Hindlimb muscle (tissue), 1 donor: ENCODE results near the gene BTBD9. TPM values are rescaled to one million over a fixed set of nuclear protein-coding genes. Genes with fewer than 3 reads are reported as not detected.
A peak's percentile ranks its signal among the peaks of the same experiment; 100 is the strongest.

Experiments used
- DNase-seq: peaks from one replicate; pipeline ENCODE4 v3.0.0-alpha.2; 2013
- polyA plus RNA-seq: library from polyadenylated mRNA; unstranded; fragments of 120-200 nt; gene quantifications from one replicate; pipeline ENCODE4 v1.2.1, GENCODE V29; 2013; ENCODE audit not compliant: insufficient read length

Gene BTBD9
- polyA plus RNA-seq, 1 donor, result 8.1 TPM

DNA sequence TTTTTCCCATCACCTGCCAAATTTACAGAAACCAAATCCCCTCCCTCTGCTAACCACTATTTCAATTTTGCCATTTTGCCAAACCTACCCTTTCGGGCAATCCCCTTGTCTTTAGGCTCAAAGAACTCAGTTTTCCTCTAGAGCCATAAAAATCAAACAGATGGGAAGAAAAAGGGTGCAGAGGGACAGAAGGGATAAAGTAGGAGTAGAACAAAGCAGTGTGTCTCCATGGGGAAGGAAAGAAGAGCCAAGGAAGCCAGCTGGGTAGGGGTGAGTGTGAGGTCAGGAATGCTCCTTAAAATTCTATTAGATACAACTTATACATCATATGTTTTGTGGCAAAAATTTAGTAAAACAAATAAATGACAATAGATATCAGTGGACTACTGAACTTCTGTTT lies 316.5 kb downstream of the BTBD9 start:
- peak; percentile 33 for DNase-seq

DNA sequence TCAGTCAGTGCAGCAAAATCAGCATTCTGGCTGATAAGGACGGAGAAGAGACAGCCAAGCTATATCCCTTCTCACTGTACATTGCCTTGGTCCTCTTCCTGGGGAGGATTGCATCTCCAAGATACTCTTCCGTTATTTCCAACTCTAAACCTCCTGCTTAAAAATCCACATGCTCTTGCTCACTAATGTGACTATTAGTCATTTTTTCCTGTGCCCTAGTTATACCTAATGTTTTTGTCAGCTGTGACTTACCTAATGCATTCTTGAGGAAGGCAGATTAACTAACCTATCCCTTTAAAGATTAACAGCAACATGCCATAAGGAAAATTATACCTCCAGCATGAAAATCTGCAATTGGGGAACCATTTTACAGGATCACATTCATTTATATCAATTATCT lies 317.6 kb downstream of the BTBD9 start:
- peak; percentile 31 for DNase-seq

DNA sequence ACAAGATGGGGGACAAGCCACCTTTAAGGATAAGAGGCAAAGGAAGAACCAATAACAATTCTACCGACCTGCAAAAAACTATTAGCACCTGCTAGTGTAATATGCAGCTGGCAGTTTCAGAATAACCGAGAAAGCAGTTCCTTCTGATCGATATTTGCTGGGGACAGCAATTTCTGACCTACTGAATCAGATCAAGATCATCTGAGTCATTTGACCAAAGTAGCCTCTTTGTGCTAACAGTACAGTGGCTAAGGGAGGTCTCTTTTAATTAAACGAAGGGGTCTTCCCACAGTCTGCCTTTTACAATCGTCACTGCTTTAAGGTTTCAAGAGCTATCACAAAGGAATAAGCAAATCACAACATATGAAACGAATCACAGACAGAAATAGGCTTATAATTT lies 318.9 kb downstream of the BTBD9 start:
- no peak for DNase-seq

DNA sequence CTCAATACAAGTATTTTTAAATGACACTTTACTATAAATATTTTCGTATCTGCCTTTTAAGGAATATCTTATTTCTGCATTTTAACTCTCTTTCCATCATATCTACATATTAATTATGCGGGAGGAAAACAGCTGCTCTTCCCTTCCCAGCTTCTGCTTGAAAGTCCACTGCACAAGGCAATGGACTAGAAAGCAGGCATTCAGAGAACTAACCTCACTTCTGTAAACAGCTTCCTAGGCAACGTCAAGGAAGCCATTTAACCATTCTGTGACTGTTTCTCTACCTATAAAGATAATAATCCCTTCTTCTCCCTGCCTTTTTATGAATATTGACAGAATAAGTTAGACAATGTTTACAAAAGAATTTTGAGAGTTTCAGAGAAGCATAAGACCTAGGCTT lies 319.4 kb downstream of the BTBD9 start:
- DNase-seq, result no peak

DNA sequence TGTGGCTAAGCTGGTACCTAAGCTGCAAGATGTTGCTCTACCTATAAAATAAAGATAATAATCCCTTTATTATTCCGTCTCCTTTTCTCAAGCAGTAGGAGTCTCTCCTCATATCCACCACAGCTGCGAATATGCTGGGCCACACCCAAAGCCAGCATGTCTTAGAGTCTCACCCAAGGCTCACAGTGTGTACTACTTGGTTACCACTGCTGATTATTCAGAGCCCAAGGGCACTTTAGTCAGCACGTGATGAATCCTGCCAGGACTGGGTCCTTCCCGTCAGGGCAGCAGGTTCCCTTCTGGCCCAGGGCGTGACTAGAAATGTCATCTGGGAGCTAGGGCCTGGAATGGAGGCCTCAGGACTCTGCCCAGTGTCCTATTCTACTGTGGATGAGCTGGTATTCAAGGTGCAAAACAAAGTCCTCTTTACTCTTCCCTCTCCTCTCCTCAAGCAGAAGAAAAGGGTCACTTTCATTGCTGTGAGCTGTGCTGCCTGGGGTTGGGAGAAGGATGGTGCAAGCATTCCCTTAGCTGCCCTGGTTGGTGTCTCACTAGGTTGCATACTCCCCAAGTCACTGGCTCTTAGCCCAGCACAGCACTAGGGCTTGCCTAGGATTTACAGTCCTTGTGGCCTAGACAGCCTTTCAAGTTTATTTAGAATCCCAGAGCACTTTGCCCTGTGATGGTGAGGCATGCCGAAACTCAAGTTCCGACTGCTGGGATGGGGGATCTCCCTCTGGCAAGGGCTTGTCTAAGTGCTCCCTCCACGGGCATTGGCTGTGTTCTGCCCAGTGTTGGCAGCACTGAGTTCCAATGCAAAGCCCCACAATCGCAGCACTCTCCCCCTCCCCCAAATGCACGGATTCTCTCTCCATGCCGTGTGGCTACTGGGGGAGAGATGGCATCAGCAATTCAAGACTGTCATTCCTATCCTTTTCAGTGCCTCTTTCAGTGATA lies 320.2 kb downstream of the BTBD9 start:
- DNase-seq, result no peak

DNA sequence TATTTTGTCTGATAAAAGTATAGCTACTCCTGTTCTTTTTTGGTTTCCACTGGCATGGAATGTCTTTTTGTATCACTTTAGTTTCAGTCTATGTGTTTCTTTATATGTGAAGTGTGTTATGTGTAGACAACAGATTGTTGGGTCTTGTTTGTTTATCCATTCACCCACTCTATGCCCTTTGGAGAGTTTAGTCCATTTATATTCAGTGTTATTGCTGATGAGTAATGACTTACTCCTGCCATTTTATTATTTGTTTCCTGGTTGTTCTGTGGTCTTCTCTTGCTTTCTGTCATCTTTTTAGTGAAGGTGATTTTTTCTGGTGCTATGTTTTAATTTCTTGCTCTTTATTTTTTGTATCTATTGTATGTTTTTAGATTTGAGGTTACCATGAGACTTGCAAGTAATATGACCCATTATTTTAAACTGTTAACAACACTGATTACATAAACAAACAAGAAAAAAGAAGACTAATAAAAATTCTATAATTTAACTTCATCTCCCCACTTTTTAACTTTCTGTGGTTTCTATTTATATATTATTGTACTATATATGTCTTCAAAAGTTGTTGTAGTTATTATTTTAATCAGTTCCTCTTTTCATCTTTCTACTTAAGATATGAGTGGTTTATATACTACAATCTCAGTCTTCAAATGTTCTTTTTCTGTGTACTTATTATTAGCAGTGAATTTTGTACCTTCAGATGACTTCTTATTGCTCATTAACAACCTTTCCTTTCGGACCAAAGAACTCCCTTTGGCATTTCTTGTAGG lies 323.4 kb downstream of the BTBD9 start:
- no peak for DNase-seq

DNA sequence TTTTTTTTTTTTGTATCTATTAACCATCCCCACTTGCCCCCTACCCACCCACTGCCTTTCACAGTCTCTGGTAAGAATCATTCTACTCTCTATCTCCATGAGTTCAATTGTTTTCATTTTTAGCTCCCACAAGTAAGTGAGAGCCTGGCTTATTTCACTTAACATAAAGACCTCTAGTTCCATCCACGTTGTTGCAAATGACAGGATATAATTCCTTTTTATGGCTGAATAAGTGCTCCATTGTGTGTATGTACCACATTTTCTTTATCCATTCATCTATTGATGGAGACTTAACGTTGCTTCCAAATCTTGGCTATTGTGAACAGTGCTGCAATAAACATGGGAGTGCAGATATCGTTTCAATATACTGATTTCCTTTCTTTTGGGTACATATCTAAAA lies 328.5 kb downstream of the BTBD9 start:
- DNase-seq, result no peak

DNA sequence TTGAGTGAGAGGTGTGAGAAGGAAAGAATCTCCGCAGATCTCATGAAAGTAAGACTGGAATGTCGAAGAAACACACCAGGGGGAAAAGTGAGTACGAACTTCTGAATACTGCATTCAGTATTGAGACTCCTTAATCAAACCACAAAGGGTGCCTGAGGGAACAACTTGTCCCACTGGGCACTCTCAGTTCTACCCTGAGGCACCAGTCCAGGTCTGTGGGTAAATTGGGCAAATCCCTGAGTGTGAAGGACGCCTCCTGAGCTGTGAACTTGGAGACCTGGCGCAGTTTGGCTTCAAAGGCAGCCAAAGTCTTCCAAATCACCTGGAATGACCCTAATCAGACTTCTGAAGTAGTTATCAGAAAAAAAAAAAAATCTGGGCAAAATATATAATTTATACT lies 329.7 kb downstream of the BTBD9 start:
- no peak for DNase-seq

DNA sequence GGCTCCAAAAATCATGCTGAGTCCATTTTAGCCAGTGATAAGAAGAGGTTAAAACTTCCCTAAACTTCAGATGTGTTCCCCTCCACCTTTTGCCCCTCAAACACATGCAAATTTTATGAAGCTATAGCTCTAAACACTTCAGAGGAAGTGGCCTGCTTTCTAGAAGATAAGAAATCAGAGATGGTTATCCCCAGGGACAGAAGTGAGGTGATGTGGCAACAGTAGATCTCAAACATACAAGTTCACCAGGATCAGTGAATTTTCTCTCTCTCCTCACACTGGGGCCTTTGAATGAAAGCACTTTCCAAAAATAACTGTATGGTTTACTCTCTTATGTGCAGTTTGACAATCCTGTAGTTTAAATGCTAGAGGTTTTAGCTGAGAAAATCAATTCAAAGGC lies 332.0 kb downstream of the BTBD9 start:
- DNase-seq, result no peak

DNA sequence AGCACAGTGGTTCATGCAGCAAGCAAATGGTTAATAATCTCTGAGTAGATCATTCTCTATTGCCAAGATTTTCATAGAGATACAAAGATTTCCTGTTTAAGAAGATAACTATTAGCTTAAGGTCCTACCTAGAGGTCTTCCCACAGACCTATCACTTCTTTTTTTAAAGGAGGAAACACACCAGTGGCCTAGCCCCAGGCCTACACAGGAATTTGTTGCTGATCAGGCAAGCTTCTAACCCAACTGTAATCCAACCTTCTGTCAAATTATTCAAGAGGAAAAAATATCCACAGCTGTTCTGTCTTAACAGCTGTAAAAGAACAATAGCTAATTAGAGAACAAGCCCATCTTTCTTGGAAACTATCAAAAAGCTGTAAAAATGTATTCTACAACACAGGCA lies 332.8 kb downstream of the BTBD9 start:
- DNase-seq, result no peak

DNA sequence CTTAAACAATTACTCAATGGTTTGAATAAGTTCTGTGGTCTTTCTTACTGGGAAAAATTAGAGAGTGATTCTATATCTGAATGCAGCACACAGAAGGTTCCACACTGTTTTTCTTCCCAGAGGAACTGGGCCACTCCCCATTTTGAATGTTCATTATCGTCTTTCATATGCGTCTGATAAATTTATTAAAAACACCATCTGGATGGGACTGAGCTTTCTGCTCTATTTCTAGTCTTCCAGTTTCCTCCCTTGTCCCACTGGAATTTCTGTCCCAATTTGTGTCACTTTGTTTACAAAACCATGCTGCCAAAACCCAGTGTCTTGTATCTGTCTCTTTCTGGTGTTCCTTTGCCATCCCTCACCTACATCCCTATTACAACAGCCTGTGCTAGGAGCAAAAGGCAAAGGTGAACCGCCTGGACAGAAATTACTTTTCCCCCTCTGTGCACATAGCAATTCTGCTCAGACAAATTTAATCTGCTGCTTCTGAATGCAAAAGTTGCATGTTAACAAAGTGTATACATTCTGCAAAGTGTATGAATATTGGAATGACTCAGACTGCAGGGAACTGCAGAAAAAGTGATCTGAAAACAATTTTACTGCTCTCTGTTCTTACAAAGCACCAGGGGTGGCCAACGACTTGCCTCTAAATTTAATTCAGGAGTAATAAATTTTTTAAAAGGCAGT lies 333.6 kb downstream of the BTBD9 start:
- no peak for DNase-seq

DNA sequence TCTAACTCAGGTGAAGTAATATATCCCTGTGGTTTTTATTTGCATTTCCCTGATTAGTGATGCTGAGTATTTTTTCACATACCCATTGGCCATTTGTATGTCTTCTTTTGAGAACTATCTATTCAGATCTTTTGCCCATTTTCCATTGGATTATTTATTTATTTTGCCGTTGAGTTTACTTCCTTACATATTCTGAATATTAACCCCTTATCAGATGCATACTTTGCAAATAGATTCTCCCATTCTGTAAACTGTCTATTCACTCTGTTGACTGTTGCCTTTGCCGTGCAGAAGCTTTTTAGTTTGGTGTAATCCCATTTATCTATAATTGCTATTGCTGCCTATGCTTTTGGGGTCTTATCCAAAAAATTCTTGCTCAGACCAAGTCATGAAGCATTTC lies 336.9 kb downstream of the BTBD9 start:
- no peak for DNase-seq

DNA sequence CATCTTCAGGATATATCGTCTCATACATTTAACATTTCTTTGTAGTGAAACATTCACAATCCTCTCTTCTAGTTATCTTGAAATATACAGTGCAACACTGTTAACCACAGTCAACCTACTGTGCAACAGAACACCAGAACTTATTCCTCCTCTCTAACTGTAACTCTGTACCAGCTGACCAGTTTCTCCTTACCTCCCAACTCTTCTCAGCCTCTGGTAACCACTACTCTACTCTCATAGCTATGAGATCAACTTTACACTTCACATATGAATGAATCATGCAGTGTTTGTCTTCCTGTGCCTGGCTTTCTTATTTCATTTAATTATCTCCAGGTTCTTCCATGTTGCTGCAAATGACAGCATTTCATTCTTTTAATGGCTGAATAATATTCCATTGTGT lies 337.6 kb downstream of the BTBD9 start:
- no peak for DNase-seq

DNA sequence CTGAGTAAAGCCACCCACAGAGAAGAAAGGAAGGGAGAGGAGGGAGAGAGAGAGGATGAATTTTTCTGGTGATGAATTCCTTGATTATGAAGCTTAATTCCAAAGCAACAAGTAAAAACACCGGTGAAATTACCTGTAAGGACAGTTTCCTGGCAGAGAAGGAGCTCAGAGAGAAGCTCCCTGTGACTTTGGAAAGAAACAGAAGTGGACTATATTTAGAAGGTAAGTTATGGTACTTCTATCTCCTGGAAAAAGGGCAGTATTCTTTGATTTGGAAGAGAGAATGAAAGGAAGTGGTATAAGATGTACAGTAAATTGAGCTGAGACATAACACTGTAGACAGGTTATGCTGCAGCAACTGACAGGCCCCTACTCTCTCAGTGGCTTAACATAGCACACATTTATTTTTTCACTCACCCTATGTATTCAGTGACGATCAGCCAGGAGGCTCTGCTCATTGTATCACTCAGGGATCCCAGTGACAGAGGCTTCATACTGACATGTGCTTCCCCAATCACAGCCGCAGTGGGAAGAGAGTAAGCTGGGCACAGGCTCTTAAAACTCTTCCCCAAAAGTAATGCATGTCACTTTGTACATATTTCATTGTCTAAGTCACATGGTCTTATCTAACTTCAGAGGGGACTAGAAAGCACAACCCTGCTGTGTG lies 349.5 kb downstream of the BTBD9 start:
- no peak for DNase-seq

DNA sequence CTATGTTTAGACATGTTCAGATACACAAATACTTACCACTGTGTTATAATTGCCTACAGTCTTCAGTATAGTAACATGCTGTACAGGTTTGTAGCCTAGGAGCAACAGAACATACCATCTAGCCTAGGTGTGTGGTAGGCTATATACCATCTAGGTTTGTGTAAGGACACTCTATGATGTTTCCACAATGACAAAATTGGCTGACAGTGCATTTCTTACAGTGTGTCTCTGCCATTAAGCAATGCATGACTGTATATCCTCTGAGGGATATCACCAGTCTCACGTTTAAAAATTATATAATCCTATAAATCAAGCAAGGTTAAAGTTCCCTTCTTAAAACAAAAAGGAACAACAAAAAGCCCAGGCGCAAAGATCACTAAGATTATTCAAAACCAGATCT lies 352.2 kb downstream of the BTBD9 start:
- DNase-seq, result no peak

DNA sequence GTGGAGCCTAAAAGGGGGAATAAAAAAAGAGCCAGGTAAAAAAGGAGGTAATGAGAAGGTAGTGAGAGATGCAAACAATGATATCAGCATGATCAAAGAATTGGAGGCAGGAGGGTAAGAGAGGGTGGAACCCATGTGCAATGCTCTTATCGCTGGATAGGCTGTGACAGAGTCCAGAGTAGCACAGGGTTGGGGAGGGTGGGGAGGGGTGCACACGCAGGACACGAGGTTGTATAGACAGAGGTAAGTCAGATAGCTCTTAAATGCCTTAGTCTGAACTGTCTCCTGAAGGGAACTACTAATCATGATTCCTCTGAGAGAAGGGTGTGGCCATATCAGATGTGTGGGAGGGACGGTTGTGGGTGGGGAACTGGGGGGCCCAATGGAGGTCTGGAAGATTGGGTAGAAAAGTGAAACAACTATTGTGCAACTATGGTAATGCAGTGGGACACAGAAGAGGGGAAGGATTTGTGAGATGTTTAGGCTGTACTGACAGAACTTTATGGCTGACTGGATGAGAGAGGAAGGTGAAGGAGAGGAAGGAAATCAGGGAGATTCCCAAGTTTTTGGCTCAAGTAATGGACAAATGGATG lies 354.8 kb downstream of the BTBD9 start:
- no peak for DNase-seq

DNA sequence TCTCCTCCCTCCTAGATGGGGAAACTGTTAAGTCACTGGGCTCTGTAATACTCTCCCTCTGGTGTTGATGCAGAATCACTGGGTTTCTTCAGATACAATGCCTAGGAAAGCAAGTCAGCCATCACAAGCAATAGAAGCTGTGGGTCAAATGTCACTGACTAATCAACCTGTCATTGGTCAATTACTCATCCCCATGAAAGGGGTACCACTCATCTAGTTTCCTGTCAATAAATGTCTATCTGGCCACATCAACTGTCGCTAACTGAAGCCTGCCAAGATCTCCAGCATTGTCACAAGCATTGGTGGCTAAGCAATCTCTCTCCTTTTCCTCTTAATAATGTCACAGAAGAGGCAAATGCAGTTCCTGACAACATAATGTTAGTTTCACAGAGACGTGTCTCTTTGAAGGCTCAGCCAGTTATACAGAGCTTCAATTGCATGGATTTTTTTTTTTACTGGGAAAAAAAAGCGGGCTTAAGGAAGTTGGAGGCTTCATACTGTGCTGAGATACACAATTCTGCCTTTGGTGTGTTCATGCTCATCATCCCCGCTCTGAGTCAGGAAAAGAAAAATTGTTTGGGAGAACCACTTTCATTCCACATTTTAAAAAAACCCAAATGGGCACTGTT lies 355.9 kb downstream of the BTBD9 start:
- no peak for DNase-seq

DNA sequence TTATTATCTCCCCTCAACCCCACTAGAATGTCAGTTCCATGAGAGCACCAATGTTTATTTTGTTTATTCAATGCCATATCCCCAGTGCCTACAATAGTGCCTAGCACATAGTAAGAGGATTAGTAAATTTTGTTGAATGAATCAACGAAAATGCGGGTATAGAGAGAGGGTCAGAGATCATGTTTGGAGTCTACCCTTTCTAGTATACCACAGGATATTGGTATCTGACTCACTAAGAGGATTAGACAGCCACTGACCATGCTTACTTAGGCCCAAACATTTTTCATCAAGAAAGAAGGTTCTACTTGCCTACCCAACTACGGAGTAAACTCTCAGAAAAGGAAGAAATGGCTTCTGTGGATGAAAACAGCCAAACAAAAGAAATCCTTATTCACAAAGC lies 356.8 kb downstream of the BTBD9 start:
- no peak for DNase-seq

DNA sequence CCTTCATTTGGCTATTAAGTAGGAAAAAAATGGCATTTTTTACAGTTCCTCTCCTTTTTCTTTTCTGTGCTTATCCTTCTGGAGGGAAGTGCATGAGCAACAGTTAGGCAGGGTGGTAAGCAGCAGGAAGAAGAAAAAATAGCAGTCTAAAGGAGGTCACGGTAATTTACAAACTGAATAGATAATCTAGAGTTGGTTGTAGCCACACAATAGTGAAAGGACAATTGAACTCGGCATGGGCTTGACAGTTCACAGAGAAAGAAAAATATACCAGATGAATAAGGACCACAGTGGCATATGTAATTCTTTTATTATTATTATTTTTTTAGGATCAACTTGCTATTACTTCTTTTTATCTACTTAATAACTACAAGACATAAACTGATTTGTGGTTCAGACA lies 358.6 kb downstream of the BTBD9 start:
- DNase-seq, result no peak

DNA sequence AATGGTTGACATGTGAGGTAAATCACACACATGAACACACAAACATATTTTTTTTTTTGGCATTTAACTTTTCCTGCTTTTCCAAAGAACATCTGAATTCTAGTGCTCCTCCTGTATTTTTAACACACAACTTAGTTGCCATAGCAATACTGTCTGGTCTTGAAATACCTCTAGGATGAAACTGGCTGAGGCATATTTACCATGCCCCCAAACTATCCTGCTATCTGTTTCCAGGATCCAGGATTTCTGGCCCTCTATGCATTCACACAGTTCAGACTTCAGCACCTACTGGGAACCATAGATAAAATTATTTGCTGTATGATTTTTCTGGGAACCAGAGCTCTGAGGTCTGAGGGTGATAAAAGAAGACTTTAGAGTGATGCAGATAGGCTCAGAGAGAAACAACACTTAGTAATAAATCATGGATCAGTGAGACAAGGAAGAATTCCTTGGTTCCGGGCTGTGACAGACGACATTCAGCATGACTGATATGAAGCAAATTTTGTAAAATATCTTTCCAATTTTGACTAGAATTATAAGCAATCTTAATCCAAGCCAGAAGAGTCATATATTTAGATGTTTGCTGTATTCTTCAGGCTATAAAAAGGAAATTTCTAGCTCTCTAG lies 359.7 kb downstream of the BTBD9 start:
- no peak for DNase-seq

DNA sequence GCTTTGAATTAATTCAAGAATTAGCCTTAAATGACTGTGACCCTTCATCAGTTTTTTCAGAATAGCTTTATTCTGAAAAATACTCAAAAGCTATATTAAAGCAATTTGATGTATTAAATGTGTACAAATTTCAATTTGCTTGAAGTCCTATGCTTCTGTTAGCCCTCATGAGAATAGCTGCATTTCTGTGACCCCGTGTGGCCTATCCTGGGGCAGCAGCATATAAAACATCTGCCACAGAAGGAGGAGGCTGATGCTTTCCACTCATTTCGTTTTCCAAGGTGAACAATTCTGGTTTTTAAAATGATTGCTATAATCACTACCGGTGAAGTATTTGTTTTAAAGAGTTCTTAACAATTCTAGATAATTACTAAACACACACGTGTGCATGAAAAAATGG lies 360.3 kb downstream of the BTBD9 start:
- DNase-seq, result no peak
